Gastrocnemius medialis (tissue), 4 donors: Measurements from ENCODE around the gene NTM. TPM values are rescaled to one million over a fixed set of nuclear protein-coding genes. Genes with fewer than 3 reads are reported as not detected.

Experiments used
- ATAC-seq, 2 donors: fragments of 150-250 bp; one replicate each; pipeline ENCODE4 v1.9.1; 2016
- DNase-seq, 2 donors: peaks; one replicate each; pipeline ENCODE4 v3.0.0-alpha.2; 2019
- H3K27ac ChIP-seq, 4 donors: fragments of 200-600 bp; sonication (generic); 1 replicate in 1 of 4; 2 replicates in 3 of 4; pipeline ENCODE4 v1.5.1; 2016 to 2018; ENCODE audit warnings: mild to moderate bottlenecking in 2 of 4, moderate library complexity in 1 of 4
- H3K27me3 ChIP-seq, 3 donors: fragments of 200-600 bp; sonication (generic) in 2 of 3; 1 replicate in 1 of 3; 2 replicates in 2 of 3; pipeline versions ENCODE4 v1.5.1 to v1.6.0; 2016 to 2019; ENCODE audit warnings: mild to moderate bottlenecking in 1 of 3, moderate library complexity in 1 of 3
- H3K36me3 ChIP-seq, 2 donors: fragments of 200-600 bp; sonication (generic) in 1 of 2; one replicate each; pipeline ENCODE4 v1.5.1; 2017 to 2018
- H3K4me1 ChIP-seq, 2 donors: fragments of 200-600 bp; sonication (generic) in 1 of 2; one replicate each; pipeline ENCODE4 v1.5.1; 2016 to 2017; ENCODE audit warnings: mild to moderate bottlenecking in 2 of 2
- H3K4me3 ChIP-seq, 4 donors: fragments of 200-600 bp; sonication (generic) in 3 of 4; 1 replicate in 1 of 4; 2 replicates in 3 of 4; pipeline ENCODE4 v1.5.1; 2016 to 2019; ENCODE audit warnings: mild to moderate bottlenecking in 2 of 4
- H3K9me3 ChIP-seq, 3 donors: fragments of 200-600 bp; sonication (generic) in 2 of 3; 1 replicate in 1 of 3; 2 replicates in 2 of 3; pipeline ENCODE4 v1.5.1; 2016 to 2019
- CTCF ChIP-seq, 5 experiments: fragments of 450-650 bp in 3 of 5; fragments of 200-600 bp in 2 of 5; sonication (generic) in 2 of 5; IDR thresholded peaks in 4 of 5; conservative IDR thresholded peaks in 1 of 5; 1 replicate in 4 of 5; 2 replicates in 1 of 5; pipeline ENCODE4 v1.5.1; 2016 to 2019; ENCODE audit warnings: antibody characterized with exemption in 5 of 5, mild to moderate bottlenecking in 3 of 5, moderate library complexity in 3 of 5
- POLR2A ChIP-seq, 2 donors: fragments of 450-650 bp; IDR thresholded peaks; one replicate each; pipeline ENCODE4 v1.6.1; 2017; ENCODE audit warnings: antibody characterized with exemption in 2 of 2, mild to moderate bottlenecking in 2 of 2, moderate library complexity in 2 of 2
- in situ Hi-C, 4 donors: fragments of 200-750 bp; cut with MboI; loops; one replicate each; pipeline versions ENCODE4 v1.15.0 to v1.8.0; 2017; ENCODE audit warnings: low sequenced_read_pairs in 4 of 4
- intact Hi-C: fragments of 100-400 bp; cut with DNase I; formaldehyde crosslinking; loops from one replicate; pipeline ENCODE4 v1.15.1; 2023; ENCODE audit warnings: low total_unique reads
- total RNA-seq, 4 donors: library from RNA; depleted of rRNA; stranded (reverse); fragments of >200 nt; gene quantifications; one replicate each; pipeline versions ENCODE4 v1.1.0 to v1.2.3, GENCODE V29; 2016

The NTM gene
- total RNA-seq, 4 donors from 2014 or later, result 0.69 TPM; not detected in 3

DNA sequence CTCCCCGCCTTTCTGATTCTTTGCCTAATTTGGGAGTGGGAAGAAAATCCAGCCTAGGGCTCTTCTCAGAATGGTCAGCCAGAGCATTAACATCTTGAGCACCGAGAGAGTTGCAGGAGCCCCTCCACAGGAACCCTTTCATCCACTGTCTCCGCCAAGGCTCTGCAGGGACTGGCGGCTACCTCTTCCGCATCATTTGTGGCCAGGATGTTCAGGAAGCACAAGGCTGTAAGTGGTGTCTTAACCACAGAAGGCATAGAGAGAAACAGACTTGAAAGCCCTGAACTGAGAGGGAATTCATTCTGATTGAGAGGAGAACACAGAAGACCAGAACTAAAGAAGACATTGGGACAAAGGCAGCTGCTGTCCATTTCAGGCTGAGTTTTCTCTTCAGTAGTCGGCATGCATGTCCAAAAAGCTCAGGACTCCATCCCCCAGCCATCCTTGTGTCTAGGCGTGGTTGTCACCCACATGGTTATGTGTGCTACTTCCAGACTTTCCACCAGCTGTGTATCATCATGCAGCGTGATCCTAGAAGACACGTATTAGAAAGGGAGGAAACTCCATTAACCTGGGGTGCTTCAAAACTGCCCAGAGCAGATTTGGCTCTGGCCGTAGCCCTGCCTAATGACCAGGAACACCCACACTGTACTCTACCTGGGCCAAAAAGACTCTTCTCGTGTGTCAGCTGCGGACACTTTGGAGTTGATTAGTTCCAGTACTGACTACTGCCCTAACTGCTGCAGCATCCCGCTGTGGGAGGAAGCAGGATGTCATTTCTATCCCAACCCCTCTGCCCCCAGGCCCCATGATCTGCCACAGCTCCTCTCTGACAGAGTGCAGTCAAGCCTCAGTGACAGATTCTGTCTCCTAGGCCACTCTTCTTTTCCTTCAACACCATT, 725.1 kb downstream of the NTM start:
- TF ChIP-seq CTCF (IDR thresholded peaks at IDR 0.05 in 4 of 5, conservative IDR thresholded peaks at IDR 0.05 in 1 of 5) (no peak), POLR2A (IDR thresholded peaks at IDR 0.05) (no peak)
- Histone ChIP-seq H3K27ac (no peak overlapping the region), H3K27me3 (no peaks in the 10 kb centered on the region), H3K4me1 (no peaks in the 10 kb centered on the region), H3K9me3 (no peaks in the 10 kb centered on the region), H3K36me3 (no peaks in the 10 kb centered on the region), H3K4me3 (no peak overlapping the region)
- DNase-seq, result no peak
- intact Hi-C loops, result no loop called here
- in situ Hi-C loops, result no loop called here
- ATAC-seq, result no peak

DNA sequence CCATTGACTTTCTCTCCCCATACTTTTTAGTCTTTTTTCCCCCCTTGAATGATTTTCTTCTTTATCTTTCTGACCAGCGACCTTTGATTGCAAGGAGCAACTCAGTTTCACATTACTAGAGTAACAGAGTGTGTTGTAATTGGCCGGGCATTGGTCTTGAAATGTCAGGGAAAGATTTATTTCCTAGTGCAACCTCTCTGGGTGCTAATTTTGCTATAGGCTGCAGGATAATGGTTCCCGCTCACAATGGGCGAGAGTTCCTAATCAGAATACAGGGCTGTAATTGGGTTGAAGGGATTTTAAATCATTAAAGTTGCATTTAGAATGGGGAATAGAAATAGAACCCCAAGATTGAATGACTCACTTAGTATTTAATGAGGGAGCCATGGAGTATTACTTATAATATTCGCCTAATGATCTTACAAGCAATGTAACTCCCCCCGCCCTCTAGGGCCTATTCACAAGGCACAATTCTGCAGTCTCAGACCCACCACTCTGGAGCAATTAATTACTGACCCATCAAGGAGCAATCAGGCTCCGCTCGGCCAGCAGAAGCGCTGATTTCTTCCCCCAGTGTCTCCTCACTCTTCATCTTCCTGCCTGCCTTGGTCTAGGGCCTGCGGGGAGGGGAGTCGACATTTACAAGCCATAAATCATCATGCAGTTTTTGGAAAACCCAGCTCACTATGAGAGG, 725.9 kb downstream of the NTM start:
- in situ Hi-C loops, result no loop called here
- Histone ChIP-seq H3K9me3 (no peaks in the 10 kb centered on the region), H3K4me1 (no peaks in the 10 kb centered on the region), H3K36me3 (no peaks in the 10 kb centered on the region), H3K27me3 (no peaks in the 10 kb centered on the region), H3K4me3 (no peak overlapping the region), H3K27ac (no peak overlapping the region)
- no peak for TF ChIP-seq CTCF (IDR thresholded peaks at IDR 0.05 in 4 of 5, conservative IDR thresholded peaks at IDR 0.05 in 1 of 5)
- ATAC-seq (no peak), DNase-seq (no peak)
- intact Hi-C loops, result no loop called here

GRCh38 chr11:132099692-132100091, 729.3 kb downstream of the NTM start:
- Histone ChIP-seq H3K27me3 (no peaks in the 10 kb centered on the region), H3K4me3 (no peak overlapping the region), H3K36me3 (no peaks in the 10 kb centered on the region), H3K27ac (no peak overlapping the region), H3K4me1 (no peaks in the 10 kb centered on the region), H3K9me3 (no peaks in the 10 kb centered on the region)
- DNase-seq (no peak), ATAC-seq (no peak)
- TF ChIP-seq CTCF (IDR thresholded peaks at IDR 0.05 in 4 of 5, conservative IDR thresholded peaks at IDR 0.05 in 1 of 5) (no peak), POLR2A (IDR thresholded peaks at IDR 0.05) (no peak)
- in situ Hi-C loops, result no loop called here
- intact Hi-C loops, result no loop called here

DNA sequence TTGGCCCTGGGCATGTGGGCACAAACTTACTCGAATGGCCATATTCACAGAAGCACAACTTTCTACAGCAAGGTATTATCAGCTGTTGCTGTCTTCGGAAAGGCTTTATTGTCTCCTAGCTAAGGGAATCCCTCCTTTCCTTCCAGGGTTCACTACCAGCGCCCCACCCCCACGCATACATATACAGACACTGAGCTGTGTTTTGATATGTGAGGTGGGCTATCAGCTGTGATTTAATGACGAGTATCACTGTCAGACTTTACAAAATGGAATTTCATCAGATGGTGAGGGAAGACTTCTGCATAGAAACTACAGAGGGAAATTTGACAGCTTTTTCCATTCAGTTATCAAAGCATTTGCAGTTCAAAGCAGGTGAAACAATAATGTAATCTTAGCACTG, 730.2 kb downstream of the NTM start:
- H3K27ac ChIP-seq, result no peak overlapping the region
- intact Hi-C loops (no loop called here), in situ Hi-C loops (no loop called here)
- H3K9me3 ChIP-seq, result no peaks in the 10 kb centered on the region
- H3K27me3 ChIP-seq, result no peaks in the 10 kb centered on the region
- ATAC-seq (no peak), DNase-seq (no peak)
- no peaks in the 10 kb centered on the region for H3K36me3 ChIP-seq
- H3K4me3 ChIP-seq, result no peak overlapping the region
- TF ChIP-seq CTCF (IDR thresholded peaks at IDR 0.05 in 4 of 5, conservative IDR thresholded peaks at IDR 0.05 in 1 of 5) (no peak), POLR2A (IDR thresholded peaks at IDR 0.05) (no peak)
- no peaks in the 10 kb centered on the region for H3K4me1 ChIP-seq
